ENCODE results near the gene ANGPTL4.
"Not testable (repeated sequence)": the region's sequence is repeated elsewhere in the genome, so short reads cannot be mapped to it uniquely, and the experiment has no call there.

ANGPTL4 gene

GRCh38 chr19:8318835-8319234, 45.1 kb upstream of the ANGPTL4 start:
- not testable (repeated sequence) for H3K36me3 ChIP-seq (ENCODE audit: insufficient read depth, low read length); H3K9ac ChIP-seq (ENCODE audit: low read depth, low read length, poor library complexity, severe bottlenecking); H3K4me3 ChIP-seq (ENCODE audit: low read length, poor library complexity, severe bottlenecking); H3K9me3 ChIP-seq (ENCODE audit: insufficient read depth, low read depth, low read length); H2AFZ ChIP-seq (ENCODE audit: low read length); H3F3A ChIP-seq (ENCODE audit: low read depth); H3K27me3 ChIP-seq (ENCODE audit: insufficient read depth, low read length, poor library complexity, severe bottlenecking); H3K9me2 ChIP-seq (replicated peaks; ENCODE audit: low read depth, low read length)
- Histone ChIP-seq H3K4me2 (ENCODE audit: low read depth, low read length, poor library complexity, severe bottlenecking) (peak overlapping the region; percentile 82), H3K79me2 (ENCODE audit: insufficient read depth, low read length) (peaks cover 42% of the 10 kb centered on the region), H3K4me1 (ENCODE audit: insufficient read depth, low read length, poor library complexity, severe bottlenecking) (peaks cover 40% of the 10 kb centered on the region), H4K20me1 (ENCODE audit: insufficient read depth, low read length, poor library complexity, severe bottlenecking) (peaks cover 23% of the 10 kb centered on the region)
- 0 out of 2 replicates have a peak, but pooled peaks have one; percentile 15 for TF ChIP-seq CTCF (conservative IDR thresholded peaks at IDR 0.05; ENCODE audit: low read length)

GRCh38 chr19:8319807-8320520, 44.0 kb upstream of the ANGPTL4 start:
- peak overlapping the region; percentile 99 for H3K9ac ChIP-seq (ENCODE audit: low read depth, low read length, poor library complexity, severe bottlenecking)
- peak overlapping the region; percentile 94 for H3K4me3 ChIP-seq (ENCODE audit: low read length, poor library complexity, severe bottlenecking)
- H3K27me3 ChIP-seq (ENCODE audit: insufficient read depth, low read length, poor library complexity, severe bottlenecking): no peaks in the 10 kb centered on the region
- H3K9me2 ChIP-seq (replicated peaks; ENCODE audit: low read depth, low read length): no peaks in the 10 kb centered on the region
- H3K9me3 ChIP-seq (ENCODE audit: insufficient read depth, low read depth, low read length): no peaks in the 10 kb centered on the region
- no peaks in the 10 kb centered on the region; the same call in 1 of the 2 replicates for H3K36me3 ChIP-seq (ENCODE audit: insufficient read depth, low read length)
- peaks cover 40% of the 10 kb centered on the region for H3K4me1 ChIP-seq (ENCODE audit: insufficient read depth, low read length, poor library complexity, severe bottlenecking)
- TF ChIP-seq CTCF (conservative IDR thresholded peaks at IDR 0.05; ENCODE audit: low read length) (no peak), EZH2phosphoT487 (IDR thresholded peaks at IDR 0.05; ENCODE audit: borderline replicate concordance) (no peak)
- no peak overlapping the region for H2AFZ ChIP-seq (ENCODE audit: low read length)
- H3K79me2 ChIP-seq (ENCODE audit: insufficient read depth, low read length): peaks cover 47% of the 10 kb centered on the region
- H4K20me1 ChIP-seq (ENCODE audit: insufficient read depth, low read length, poor library complexity, severe bottlenecking): peaks cover 27% of the 10 kb centered on the region
- H3F3A ChIP-seq (ENCODE audit: low read depth): no peaks in the 10 kb centered on the region
- H3K4me2 ChIP-seq (ENCODE audit: low read depth, low read length, poor library complexity, severe bottlenecking): peak overlapping the region; percentile 82

GRCh38 chr19:8320564-8321066, 43.3 kb upstream of the ANGPTL4 start:
- Histone ChIP-seq H3K9me2 (replicated peaks; ENCODE audit: low read depth, low read length) (no peaks in the 10 kb centered on the region), H3K4me3 (ENCODE audit: low read length, poor library complexity, severe bottlenecking) (peak overlapping the region; percentile 94), H3F3A (ENCODE audit: low read depth) (no peaks in the 10 kb centered on the region), H3K9ac (ENCODE audit: low read depth, low read length, poor library complexity, severe bottlenecking) (peak overlapping the region; percentile 99), H3K4me2 (ENCODE audit: low read depth, low read length, poor library complexity, severe bottlenecking) (peak overlapping the region; percentile 82), H3K79me2 (ENCODE audit: insufficient read depth, low read length) (peaks cover 47% of the 10 kb centered on the region), H4K20me1 (ENCODE audit: insufficient read depth, low read length, poor library complexity, severe bottlenecking) (peaks cover 27% of the 10 kb centered on the region), H2AFZ (ENCODE audit: low read length) (peak overlapping the region; percentile 37; the same call in 1 of the 2 replicates), H3K36me3 (ENCODE audit: insufficient read depth, low read length) (no peaks in the 10 kb centered on the region), H3K9me3 (ENCODE audit: insufficient read depth, low read depth, low read length) (no peaks in the 10 kb centered on the region), H3K27me3 (ENCODE audit: insufficient read depth, low read length, poor library complexity, severe bottlenecking) (no peaks in the 10 kb centered on the region), H3K4me1 (ENCODE audit: insufficient read depth, low read length, poor library complexity, severe bottlenecking) (peaks cover 40% of the 10 kb centered on the region)
- no peak for TF ChIP-seq EZH2phosphoT487 (IDR thresholded peaks at IDR 0.05; ENCODE audit: borderline replicate concordance)
- TF ChIP-seq CTCF (conservative IDR thresholded peaks at IDR 0.05; ENCODE audit: low read length): no peak
